GM21447 (cell line): ENCODE results near the gene CRABP1.

Source experiments
- ATAC-seq: cut with Tn5 transposase; IDR thresholded peaks from one replicate; pipeline ENCODE4 v1.9.1; 2021; ENCODE audit not compliant: unreplicated experiment

CRABP1 gene

DNA sequence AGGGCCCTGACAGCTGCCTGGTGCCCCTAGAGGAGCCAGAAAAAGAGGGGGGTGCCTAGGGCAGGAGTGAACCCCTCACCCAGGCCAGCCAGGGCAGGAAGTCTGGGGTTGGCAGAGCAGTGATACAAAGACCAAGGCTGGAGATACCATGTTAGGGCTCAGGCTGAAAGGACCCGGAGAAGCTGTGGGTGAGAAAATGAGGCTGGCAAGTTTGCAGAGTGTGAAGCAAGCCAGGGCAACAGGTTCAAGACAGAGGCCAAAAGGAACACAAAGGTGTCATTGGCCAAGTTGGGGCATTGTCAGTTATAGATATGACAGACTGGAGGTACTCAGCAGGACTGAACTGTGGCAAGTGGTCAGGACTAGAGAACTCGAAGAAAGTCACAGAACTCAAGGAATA is 57.2 kb downstream of the CRABP1 start:
- no peak for ATAC-seq
